Fibroblast of peridontal ligament (primary cell): ENCODE measurements around the gene STRA6.
A peak's percentile ranks its signal among the peaks of the same experiment; 100 is the strongest.
"Not testable (repeated sequence)": the region's sequence is repeated elsewhere in the genome, so short reads cannot be mapped to it uniquely, and the experiment has no call there.

ENCODE experiments used
- DNase-seq: peaks from one replicate; pipeline ENCODE4 v3.0.0-alpha.2; 2010; ENCODE audit errors: extremely low read depth

STRA6 gene

DNA sequence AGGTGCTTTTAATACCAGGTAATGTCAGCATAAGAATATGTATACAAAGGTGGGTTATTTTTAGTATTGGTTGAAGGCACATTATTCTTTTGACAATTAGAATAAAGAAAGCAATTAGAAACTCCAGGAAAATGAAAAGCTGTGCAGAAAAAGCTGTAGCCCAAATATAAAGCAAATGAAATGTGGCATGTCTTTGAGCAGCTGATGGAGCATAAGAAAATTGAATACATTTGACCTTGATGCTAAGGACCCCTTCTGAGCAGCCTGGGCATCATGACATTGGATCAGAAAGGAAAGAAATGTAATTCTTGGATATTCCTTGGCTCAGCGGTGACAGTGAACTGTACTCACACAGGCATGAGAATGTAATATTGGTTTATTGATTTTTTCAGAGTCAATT is 37.1 kb downstream of the STRA6 start:
- DNase-seq: no peak

DNA sequence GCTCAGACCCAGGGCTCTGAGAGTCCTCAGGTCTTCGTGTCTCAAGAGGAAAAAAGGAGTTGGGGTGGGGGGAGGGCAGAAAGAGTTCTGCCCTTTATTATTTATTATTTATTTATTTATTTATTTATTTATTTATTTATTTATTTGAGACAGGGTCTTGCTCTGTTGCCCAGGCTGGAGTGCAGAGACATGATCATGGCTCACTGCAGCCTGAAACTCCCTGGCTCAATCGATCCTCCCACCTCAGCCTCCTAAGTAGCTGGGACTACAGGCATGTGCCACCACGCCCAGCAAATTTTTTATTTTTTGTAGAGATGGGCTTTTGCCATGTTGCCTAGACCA is 40.4 kb downstream of the STRA6 start:
- DNase-seq: not testable (repeated sequence)

DNA sequence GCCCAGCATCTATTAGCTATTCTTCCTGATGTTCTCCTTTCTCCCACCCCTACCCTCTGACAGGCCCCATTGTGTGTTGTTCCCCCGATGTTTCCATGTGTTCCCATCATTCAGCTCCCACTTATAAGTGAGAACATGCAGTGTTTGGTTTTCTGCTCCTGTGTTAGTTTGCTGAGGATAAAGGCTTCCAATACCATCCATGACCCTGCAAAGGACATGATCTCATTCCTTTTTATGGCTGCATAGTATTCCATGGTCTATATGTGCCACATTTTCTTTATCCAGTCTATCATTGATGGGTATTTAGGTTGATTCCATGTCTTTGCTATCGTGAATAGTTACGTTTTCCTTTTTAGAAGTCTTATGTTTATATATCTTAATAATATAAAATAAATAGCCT is 42.2 kb downstream of the STRA6 start:
- not testable (repeated sequence) for DNase-seq

DNA sequence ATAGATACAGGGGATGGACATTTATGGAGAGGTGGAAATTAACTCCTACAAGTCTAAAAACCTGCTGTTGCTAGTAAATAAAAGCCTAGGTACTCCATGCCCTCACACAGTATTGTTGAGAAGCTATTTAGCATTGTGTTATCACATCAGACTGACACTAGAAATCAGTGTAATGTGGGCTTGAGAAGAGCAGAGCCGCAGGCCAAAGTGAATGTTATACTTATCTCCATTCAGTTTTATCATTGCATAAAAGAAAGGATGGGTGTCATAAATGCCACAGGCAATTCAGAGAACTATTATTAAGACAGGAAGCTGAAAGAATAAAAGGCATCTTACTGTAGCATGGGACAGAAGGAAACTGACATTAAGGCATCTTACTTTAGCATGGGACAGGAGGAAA is 42.8 kb downstream of the STRA6 start:
- no peak for DNase-seq

DNA sequence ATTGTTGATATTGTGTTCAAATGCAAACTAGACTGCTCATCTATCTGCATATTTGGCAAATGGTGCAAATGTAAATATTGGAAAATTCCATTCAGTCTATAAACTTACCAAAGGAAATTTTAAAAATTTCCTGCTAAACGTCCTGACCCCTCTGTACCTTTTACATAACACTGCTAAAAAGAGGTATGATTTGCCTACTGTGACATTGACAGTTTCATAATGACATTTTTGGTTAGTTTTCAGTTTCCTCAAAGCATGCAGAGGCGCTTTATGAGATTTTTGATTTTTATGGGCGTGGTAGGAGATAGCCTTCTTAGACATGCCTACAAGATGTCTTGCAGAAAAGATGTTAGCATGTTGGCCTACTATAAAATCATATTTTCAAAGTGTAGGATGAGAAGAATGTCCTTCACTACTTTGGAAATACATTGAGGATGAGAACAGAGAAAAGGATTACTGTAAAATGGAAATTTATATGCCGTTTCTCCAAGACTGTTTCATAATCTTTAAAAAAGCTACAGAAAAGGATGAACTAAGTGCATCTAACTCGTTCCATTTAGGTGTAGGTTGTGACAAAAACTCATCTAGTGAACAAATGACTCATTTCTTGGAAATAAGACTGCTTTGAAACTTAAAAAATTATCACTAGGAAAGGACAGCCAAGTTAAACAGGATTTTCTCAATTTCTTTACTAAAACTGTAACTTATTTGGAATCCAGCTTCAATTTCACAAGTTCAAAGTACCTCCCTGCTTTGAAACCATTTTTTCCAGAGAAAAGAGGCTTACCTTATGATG is 43.5 kb downstream of the STRA6 start:
- DNase-seq: no peak

DNA sequence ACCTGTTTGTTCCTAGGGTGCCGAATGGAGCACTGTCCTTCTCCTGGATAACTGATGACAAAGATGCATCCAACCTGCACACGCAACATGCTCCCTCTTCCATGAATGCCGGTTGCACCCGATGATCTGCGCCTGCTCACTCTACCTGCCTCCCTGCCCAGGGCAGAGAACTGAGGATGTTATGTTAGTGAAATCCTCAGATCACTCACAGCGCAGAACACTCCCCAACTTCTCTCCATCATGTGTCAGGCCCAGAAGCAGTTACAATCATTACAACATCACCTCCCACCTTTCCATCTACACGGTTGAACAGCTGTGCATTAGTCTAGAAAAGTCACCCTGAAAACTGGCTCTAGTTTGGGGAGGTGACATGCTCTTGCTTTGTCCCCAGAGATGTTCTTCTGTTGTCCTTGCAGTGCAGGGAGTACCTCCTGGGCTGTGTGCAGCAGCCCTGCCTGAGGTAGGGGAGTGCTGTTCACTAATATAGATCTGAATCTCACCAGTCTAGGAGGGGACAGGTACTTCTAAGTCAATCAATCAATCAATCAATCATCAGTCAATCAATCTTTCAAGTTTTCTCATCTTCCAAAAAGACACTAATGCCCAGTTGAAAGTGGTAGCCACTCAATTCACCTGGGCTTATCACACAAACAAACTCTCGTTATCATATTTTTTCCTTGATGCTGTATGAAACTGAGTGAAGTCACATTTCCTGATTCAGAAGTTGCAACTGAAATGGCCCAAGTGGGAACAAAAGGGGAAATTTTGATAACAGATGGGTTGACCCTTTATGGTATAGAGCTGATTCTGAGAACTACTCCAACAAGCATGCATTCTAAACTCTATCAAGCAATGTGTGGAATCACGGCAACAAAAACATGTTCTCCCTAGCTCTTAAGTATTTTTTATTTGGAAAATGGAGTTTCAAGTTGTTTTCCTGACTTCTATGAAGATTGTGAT is 44.4 kb downstream of the STRA6 start:
- no peak for DNase-seq

DNA sequence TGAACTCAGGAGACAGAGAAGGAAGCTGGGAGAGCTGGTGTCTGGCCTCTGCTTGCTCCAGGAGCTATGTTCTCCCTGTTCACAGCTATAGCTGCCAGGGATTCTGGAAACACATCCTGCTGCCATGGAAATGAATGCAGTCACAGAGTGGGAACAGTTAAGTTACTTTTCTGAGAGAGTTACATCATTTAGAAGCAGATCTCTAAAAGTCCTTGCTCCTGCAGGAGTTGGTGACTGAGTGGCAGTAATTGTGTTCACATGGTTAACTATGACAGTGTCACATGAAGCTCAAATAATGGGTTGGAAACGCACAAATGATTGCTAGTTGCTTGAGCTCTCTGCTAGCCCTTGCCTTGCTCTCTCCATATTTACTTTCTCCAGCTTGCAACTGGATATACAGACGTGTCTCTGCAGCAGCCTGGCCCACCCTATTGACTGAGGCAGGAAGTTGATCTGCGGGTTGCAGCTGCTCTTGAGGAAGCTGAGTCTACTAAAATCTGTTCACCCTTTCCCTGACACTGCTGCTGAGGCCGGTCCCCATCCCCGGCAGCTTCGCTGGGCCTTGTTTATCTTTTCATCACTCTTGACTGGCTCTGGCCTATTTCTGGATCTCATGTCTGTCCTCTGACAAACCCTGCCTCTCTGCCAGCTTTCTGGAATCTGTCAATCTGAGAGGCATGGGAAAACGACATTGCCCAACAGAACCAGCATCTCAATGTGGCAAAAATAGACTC is 45.7 kb downstream of the STRA6 start:
- DNase-seq: peak; percentile 4

DNA sequence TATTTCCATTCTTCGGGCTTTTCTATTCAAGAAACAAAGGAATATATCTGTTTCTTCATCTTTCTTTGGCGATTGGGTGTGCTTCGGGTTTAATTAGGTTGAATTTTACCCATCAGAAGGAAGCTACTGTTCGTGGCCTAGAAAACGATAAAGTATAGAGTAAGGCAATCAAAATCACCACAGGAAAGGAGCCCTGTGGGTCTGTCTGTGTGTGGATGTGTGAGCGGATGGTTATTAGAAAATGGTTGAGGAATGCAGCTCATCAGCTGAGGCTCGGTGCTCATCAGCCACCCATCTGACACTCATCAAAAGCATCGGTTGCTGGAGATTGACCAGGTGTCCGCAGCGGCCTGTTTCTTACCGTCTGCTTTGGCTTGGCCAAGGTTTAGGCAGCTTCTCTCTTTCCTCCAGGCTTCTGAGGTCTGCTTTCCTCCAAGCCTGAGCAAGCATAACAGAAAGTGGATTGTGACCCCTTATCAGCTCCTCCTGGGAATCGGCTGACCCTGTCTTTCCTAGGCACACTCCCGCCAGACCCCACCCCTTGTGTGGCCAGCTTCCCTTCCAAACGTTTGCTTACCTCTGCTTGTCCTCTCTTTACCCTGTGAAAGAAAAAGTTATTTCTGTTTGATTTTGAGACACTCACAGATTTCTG is 46.7 kb downstream of the STRA6 start:
- no peak for DNase-seq

DNA sequence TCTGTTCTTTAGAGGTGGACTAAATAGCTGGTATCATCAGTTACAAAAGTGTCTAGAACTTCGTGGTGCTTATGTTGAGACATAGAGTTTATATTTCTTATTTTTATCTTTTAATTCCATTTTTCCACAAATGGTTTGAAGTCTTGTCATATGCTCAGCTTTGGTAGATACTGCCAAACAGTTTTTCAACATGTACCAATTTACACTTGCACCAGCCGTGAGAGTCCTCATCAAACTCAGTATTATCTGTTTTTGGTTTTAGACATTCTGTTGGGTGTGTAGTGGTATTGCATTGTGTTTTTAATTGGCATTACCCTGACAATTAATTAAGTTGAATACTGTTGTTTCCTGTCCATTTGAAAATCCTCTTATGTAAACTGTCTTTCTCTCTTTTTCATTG is 55.5 kb downstream of the STRA6 start:
- DNase-seq: no peak

DNA sequence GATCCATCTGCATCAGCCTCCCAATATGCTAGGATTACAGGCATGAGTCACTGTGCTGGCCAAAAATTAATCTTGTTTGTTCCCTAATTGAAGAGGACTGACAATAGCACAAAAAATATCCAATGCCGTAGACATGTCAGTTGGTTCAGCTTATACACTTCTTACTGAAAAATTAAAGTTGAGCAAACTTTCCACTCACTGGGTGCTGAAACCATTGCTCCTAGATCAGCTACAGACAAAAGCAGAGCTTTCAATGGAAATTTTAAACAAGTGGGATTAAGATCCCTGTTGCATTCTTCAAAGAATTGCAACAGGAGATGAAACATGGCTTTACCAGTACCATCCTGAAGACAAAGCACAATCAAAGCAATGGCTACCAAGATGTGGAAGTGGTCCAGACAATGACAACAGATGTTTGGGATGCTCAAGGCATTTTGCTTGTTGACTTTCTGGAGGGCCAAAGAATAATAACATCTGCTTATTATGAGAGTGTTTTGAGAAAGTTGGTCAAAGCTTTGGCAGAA is 56.2 kb downstream of the STRA6 start:
- DNase-seq: no peak

DNA sequence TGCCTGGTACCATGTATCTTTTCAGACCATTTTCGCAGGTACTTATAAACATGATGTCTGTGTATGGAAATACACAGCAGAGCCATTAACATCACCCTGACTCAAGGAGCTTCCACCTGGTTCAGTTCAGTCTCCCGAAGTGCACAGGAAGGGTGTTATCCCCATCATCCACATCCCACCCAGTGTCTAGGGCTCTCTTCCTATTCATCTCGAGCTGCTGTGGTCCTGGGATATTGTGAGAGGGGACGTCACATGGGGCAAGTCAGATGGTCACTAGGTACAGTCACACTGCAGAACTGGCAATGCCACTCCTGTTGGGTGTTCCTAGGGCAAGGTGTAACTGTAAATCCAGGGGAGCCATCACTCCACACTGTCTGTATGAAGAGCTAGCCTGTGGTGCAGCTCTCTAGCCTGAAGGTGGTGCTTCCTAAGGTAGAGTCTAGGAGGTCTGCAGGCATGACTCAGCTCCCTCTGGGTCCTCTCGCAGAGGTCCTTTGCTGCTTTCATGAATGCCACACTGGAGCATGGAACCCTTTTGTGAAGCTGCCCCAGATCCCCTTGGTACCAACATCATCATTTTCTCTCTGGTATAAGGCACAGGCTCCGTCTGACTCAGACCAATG is 58.3 kb downstream of the STRA6 start:
- no peak for DNase-seq

DNA sequence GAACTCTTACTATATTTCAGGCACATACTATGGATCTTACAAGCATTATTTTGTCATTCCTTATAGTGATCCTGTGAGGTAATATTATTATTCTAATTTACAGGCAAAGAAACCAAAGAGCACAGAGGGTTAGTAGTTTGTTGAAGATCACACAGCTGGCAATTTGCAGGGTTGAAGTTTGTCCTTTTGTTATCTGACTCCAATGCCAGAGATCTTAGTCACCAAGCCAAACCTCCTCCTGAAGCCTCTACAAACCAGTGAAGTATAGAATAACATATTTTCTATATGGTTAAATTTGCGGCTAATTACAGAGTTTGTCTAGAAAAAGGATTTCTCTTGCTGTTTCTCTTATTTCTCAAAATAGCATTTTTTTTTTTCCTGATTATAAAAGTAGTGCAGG is 61.0 kb downstream of the STRA6 start:
- DNase-seq: no peak

DNA sequence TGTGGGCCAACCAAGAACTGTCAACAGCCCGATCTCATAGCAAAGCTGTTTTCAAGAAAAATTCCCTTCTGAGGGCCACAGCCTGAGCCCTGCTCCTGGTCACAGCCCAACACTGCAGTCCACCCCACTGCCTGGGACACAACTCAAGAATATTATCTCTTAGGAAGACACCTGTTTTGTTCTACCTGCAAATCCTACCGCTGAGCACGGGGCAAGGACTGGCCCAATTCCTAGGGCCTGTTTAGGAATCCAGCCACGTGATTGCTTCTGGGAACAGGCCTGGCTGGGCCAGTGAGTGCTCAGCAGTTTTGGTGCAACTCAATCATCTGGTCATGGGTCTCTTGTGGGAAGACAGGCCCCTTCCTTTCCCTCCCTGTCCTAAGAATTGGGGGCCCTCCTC is 63.9 kb downstream of the STRA6 start:
- DNase-seq: no peak

DNA sequence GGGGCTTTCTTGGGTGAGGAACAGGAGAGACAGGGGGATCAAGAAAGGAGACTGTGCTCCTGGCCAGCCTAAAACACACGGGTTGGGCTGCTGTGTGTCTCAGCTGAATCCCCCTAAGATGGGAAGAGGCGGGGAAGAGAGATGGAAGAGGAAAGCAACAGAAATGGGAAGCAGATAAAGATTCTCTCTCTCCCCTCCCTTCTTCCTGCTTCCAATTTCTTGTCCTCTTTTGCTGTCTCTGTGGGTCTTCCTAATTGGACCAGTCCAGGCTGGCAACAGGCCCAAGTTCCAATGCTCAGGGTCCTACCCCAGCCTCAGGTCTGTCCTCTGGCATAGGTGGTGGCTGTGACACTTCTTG is 65.1 kb downstream of the STRA6 start:
- no peak for DNase-seq

DNA sequence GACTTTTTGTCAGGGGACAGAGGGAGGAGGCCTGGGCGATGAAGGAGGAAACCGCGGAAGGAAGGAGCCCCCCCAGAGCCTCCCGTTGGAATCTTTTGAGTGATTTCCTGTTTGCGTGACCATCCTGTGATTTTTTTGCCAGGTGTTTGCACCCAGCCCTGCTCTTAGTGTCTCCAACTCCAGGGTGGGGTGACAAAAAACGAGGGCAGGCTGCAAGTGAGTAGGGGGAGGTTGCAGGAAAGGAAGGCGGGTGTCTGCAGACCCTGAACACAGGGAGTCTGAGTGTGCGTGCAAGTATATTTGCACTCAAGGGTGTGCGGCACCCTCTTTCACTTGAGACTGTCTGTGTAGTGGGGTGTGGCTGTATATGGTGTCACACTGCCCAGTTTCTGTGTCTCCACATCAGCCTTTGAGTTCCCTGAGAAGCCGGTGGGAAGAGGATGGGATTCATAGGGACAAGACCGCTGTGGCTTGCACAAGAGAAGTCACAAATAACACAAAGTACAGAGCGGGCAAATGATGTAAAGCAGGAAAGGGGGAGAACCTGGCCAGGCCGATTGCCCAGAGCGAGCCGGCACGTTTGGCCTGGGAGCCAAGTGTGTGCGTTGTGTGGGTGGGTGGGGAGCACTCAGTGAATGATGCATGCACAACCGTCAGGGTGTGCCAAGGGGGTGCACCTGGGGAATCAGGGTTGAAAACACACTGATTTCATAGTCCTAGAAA is 65.6 kb downstream of the STRA6 start:
- DNase-seq: no peak

DNA sequence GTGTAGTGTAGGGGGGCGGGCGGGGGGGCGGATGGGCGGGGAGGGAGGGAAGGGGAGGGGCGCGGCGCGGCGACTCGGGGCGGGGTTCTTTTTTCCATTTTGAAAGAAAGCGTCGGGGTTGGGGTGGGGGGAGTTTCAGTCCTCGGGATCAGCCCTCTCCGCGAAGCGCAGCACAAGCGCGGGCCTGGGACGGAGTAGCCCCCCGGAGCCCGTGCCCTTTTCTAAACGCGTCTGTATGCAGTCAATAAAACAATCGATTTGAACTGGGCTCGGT is 66.1 kb downstream of the STRA6 start:
- DNase-seq: no peak

DNA sequence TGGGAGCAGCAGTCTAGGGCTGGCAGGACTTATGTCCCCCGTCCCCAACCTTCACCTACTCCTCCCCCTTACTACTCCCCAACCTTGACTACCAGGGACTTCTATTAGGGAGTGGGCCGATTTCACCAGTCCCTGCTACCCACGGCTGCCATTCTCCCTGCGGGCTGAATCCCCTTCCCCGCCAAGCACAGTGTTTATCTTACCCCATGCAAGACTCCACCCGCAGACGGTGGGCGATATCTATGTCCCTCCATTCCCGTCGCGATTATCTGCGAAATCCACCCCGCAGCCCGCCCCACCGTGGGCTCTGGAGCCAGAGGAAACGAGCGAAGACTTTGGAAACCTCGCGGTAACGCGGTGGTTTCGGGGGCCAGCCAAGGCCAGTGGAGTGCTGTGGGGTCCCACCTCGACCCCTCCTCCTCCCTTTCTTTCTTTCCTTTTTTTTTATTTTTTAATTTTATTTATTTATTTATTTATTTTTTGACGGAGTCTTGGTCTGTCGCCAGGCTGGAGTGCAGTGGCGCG is 67.5 kb downstream of the STRA6 start:
- no peak for DNase-seq

DNA sequence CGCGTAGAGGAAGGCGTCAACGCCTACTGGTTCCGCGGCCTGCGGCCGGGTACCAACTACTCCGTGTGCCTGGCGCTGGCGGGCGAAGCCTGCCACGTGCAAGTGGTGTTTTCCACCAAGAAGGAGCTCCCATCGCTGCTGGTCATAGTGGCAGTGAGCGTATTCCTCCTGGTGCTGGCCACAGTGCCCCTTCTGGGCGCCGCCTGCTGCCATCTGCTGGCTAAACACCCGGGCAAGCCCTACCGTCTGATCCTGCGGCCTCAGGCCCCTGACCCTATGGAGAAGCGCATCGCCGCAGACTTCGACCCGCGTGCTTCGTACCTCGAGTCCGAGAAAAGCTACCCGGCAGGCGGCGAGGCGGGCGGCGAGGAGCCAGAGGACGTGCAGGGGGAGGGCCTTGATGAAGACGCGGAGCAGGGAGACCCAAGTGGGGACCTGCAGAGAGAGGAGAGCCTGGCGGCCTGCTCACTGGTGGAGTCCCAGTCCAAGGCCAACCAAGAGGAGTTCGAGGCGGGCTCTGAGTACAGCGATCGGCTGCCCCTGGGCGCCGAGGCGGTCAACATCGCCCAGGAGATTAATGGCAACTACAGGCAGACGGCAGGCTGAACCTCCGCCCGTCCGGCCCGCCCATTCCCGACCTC is 68.1 kb downstream of the STRA6 start:
- peak; percentile 20 for DNase-seq

DNA sequence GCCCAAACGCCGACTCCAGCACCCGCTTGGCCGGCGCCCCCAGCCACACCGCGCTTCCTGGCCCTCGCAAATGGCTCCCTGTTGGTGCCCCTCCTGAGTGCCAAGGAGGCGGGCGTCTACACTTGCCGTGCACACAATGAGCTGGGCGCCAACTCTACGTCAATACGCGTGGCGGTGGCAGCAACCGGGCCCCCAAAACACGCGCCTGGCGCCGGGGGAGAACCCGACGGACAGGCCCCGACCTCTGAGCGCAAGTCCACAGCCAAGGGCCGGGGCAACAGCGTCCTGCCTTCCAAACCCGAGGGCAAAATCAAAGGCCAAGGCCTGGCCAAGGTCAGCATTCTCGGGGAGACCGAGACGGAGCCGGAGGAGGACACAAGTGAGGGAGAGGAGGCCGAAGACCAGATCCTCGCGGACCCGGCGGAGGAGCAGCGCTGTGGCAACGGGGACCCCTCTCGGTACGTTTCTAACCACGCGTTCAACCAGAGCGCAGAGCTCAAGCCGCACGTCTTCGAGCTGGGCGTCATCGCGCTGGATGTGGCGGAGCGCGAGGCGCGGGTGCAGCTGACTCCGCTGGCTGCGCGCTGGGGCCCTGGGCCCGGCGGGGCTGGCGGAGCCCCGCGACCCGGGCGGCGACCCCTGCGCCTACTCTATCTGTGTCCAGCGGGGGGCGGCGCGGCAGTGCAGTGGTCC is 68.7 kb downstream of the STRA6 start:
- no peak for DNase-seq
